ENCODE measurements around the gene PRKN. TPM values are rescaled to one million over a fixed set of nuclear protein-coding genes. Genes with fewer than 3 reads are reported as not detected.

The PRKN gene
- total and polyA plus RNA-seq, 9 of the 15 experiments (the other 6 are each of a cell fraction or from before 2014, with no cell fraction given): 0.03 to 0.96 (median 0.15) TPM; not detected in 2

- BruUV-seq (replicated peaks): no TSS peak
- Histone ChIP-seq H3K27me3 (ENCODE audit: control insufficient read depth in 2 of 2, insufficient read depth in 2 of 2, low read length in 2 of 2) (no peaks in the 10 kb centered on the region), H3K27ac (ENCODE audit: extremely low read depth, low read depth, low read length) (no peak overlapping the region), H3K4me1 (replicated peaks in 1 of 2; ENCODE audit: control insufficient read depth in 2 of 2, insufficient read depth in 2 of 2, low read length in 2 of 2) (no peaks in the 10 kb centered on the region), H3K4me3 (no peak overlapping the region), H3K9ac (ENCODE audit: insufficient read depth in 1 of 2, low read depth in 2 of 2, low read length in 2 of 2) (no peak overlapping the region), H4K20me1 (replicated peaks; ENCODE audit: control insufficient read depth, insufficient read depth, low read length) (no peaks in the 10 kb centered on the region), H3K79me2 (ENCODE audit: control insufficient read depth, insufficient read depth, low read length) (no peaks in the 10 kb centered on the region), H3K9me1 (ENCODE audit: control insufficient read depth, insufficient read depth, low read length) (no peaks in the 10 kb centered on the region), H3K9me3 (replicated peaks; ENCODE audit: control insufficient read depth, insufficient read depth, low read depth, low read length) (no peaks in the 10 kb centered on the region), H3K4me2 (ENCODE audit: insufficient read depth, low read length) (no peak overlapping the region), H2AFZ (ENCODE audit: low read depth, low read length) (no peak overlapping the region), H3K36me3 (ENCODE audit: control insufficient read depth, insufficient read depth, low read length) (no peaks in the 10 kb centered on the region)
- ChIA-PET POLR2A (no interaction called here), CTCF (ENCODE audit: low intra/inter-chr PET ratio) (no interaction called here)
- in situ Hi-C loops (cut with MboI): no loop called here
- no peak for ATAC-seq
- no peak for DNase-seq (ENCODE audit: extremely low read depth in 1 of 4, low spot score in 3 of 4)
- intact Hi-C loops (cut with micrococcal nuclease): no loop called here
- WGBS (ENCODE audit: insufficient coverage, low coverage, missing lambda C conversion rate): 2% methylated on average over 4 of the region's 4 CpGs
- no peak for FAIRE-seq
- TF ChIP-seq ZNF449 (CRISPR knock-in tag; IDR thresholded peaks at IDR 0.05) (no peak), FOXA3 (CRISPR knock-in tag; conservative IDR thresholded peaks at IDR 0.05 in 1 of 2, IDR thresholded peaks at IDR 0.05 in 1 of 2) (no peak), ILK (tag; IDR thresholded peaks at IDR 0.05; ENCODE audit: borderline replicate concordance, low read depth) (no peak), ZNF589 (CRISPR knock-in tag; IDR thresholded peaks at IDR 0.05; ENCODE audit: low read depth) (no peak), GTF2B (IDR thresholded peaks at IDR 0.05; ENCODE audit: extremely low read depth, insufficient read length) (no peak), ZFP91 (CRISPR knock-in tag; IDR thresholded peaks at IDR 0.05) (no peak), ZNF696 (CRISPR knock-in tag; conservative IDR thresholded peaks at IDR 0.05) (no peak), SP1 (CRISPR knock-in tag; IDR thresholded peaks at IDR 0.05) (no peak), KLF13 (tag; IDR thresholded peaks at IDR 0.05; ENCODE audit: borderline replicate concordance, low read depth) (no peak), GTF3C2 (IDR thresholded peaks at IDR 0.05; ENCODE audit: borderline replicate concordance, extremely low read depth, insufficient read length) (no peak), HMBOX1 (IDR thresholded peaks at IDR 0.05) (no peak)
These were observed 413.5 kb downstream of the PRKN start for GRCh38 chr6:162313922-162314660.
